GM21825 (cell line): ENCODE data around the gene AUTS2.
A peak's percentile ranks its signal among the peaks of the same experiment; 100 is the strongest.

Experiments
- ATAC-seq: cut with Tn5 transposase; IDR thresholded peaks from one replicate; pipeline ENCODE4 v1.9.1; 2021; ENCODE audit warnings: mild to moderate bottlenecking, moderate library complexity; ENCODE audit not compliant: unreplicated experiment

AUTS2 gene

DNA sequence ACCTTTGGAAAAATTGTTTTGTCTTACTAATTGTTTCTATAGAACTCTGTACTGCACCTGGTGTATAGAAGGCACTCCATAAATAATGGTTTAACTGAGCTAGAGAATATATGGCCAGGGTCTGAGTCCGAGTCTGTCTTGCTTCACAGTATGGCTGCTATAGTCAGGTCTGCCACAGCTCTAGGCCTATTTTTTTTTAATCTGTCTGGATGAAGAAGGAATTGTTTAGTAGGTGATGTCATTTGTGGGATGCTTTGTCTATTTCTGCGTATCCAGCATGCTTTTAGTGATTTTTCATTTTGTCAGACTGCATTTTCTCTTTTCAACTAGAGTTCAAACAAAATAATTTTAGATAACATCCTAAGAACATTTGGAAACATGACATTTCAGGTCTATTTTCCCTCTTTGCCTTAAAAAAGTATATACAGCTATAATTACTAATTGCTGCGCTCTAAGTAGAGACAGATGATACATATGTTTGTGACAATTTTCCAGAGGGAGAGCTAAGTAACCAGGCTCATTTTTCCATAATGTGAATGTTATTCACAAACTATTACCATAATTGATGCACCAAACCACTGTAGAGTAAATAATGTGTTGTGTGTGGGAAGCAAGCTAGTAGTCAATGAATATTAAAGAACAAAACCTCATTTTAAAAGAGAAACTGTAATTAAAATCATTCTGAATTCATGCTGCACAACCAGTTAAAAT lies 361.7 kb downstream of the AUTS2 start:
- ATAC-seq, result no peak

GRCh38 chr7:69961436-69961835 lies 363.2 kb downstream of the AUTS2 start:
- ATAC-seq, result no peak

DNA sequence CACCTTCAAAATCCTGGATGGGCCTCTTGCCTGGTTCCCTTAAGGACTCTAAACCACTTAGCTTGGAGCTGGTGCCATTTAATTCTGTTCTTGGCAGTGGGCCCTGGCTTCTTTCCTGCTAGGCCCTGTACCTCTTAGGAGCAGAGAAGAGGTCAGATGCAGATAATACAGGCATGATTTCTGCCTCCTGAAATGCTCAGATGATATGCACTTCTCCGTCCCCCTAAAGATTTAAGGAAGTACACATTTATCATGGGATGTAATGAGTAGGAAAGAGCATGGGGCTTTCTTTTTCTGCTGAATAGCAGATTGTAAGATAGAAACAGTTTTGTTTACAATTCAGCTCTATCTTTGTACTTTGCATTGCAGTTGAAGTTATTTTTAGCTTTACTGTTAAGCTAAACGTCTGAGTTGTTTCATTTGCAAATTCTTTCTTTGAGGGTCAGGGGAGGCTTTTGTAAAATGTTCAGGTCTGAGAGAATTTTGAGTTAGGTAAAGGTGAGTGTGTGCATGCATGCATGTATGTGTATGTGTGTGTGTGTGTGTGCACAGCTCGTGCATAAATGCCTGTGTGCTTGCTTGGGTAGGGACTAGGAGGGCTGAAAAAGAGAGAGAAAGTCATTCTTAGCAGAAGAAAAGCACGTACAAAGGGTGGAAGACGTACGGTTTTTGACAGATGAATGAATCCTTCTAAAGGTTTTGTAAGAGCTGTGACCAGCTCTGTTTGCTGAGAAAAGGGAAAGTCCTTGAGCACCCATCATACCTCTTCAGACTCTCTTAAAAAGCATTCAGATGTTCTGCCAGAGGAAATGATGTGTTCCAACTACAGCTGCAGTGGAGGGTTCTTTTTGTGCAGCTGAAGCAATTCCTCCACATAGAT lies 364.2 kb downstream of the AUTS2 start:
- ATAC-seq, result no peak

- no peak for ATAC-seq
Observed at GRCh38 chr7:69963393-69963792, 365.1 kb downstream of the AUTS2 start.

GRCh38 chr7:69966766-69967591 lies 368.7 kb downstream of the AUTS2 start:
- ATAC-seq, result no peak

DNA sequence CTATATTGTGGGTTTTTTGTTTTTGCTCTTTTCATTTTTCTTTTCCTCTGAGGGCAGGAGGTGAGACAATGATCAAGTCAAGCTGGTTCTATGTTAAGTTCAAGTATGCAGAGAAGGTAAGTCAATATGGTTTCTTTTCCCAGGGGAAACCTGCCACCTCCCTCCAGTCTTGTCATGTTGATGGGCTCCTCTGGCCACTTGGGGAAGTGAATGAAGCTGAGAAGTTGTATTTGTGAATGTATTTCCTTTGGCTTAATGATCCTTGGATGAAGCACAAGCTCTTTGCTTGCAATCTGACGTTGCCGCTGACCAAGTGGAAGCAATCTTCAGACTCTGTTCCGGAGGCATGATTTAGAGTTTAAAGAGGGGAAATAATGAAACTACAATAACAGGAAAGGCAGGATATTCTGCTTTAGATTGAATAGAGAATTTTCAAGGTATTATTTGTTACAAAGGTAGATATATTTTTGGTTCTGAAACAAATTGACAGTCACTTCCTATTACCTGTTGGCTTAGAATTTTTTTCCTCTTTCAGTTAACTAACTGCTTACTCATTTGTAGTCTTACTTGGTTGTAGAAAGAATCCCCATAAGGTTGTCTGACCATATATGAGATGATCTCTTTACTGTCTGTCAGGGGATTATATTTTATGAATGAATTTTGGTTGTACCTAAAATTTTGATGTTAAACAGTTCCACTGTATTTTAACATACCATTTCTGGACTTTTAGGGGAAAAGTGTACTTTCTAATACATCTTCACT lies 369.6 kb downstream of the AUTS2 start:
- no peak for ATAC-seq

GRCh38 chr7:69968969-69969556 lies 370.8 kb downstream of the AUTS2 start:
- no peak for ATAC-seq

DNA sequence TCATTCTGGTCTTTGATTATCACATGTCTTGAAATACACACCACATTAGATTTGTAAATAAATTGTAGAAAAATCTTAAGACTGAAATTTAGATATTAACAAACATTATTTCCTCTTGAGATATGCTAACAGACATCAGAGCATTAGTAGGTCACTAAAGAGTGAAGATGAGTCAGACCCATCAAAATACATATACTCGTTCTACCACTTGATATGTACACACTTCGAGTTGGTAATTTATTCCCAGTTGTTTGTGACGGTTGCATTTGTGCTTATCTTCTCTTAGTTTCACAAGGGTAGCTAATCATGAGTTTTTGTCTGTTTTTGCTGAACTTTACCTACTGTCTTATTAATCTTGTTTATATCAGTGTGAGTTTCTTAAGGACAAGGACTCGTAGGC lies 383.4 kb downstream of the AUTS2 start:
- no peak for ATAC-seq

DNA sequence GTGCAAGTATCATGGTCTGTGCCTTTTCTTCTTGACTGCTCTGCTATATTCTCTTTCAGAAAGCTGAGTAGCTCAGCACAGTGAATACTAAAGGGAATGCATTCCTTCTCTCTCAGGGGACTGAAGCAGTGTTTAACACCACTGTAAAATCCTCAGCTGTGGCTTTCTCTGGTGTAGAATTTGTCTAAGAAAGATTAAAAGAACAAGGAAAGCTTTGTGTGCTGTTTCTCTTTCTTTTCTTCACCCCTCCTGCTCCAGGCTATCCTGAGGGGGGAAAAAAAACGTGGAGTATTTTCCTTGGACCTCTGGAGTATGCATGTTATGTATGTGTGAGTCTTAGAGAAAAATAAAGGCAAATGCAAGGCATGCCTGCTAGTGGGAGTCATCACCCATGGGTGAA lies 383.9 kb downstream of the AUTS2 start:
- ATAC-seq, result no peak

- no peak for ATAC-seq
Observed at GRCh38 chr7:69989551-69989950, 391.3 kb downstream of the AUTS2 start.

GRCh38 chr7:69992938-69993337 lies 394.7 kb downstream of the AUTS2 start:
- peak; percentile 86 for ATAC-seq

DNA sequence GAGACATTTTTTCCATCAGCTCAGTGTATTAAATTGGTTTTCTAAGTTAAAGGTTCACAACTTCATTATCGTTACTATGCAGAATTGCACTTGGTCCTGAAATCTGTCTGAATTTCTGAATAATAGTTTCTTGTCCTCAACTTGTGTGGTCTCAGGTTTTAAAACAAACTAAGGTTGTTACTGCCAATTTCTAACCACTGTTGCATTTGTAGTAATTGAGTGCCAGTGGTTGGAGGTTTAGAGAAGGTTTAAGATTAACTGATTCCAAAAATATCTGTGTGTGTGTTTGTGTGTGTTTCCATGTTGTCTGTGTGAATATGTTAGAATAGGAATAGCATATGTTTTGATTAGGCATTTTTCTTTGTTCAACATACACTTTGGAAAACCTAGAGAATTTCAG lies 395.9 kb downstream of the AUTS2 start:
- no peak for ATAC-seq

- no peak for ATAC-seq
Observed at GRCh38 chr7:69994886-69995542, 396.7 kb downstream of the AUTS2 start.

DNA sequence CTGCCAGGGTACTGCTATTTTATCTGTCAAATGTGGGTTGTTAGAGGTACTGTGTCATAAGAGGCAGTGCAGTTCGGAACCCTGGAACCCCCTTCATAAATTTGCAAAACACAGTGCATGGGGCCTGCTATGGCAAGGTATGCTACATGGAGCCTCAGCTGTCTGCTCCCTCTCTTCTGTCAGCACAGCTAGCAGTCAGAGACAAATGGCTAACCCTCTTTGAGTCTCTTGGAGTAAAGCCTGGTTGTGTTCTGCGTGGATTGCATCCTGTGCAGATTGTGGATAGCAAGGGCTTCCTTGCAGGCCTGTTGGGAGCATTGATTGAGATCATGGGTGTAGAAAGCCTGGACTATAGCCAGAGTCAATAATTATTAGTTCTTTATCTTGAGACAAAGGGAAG lies 397.8 kb downstream of the AUTS2 start:
- no peak for ATAC-seq

DNA sequence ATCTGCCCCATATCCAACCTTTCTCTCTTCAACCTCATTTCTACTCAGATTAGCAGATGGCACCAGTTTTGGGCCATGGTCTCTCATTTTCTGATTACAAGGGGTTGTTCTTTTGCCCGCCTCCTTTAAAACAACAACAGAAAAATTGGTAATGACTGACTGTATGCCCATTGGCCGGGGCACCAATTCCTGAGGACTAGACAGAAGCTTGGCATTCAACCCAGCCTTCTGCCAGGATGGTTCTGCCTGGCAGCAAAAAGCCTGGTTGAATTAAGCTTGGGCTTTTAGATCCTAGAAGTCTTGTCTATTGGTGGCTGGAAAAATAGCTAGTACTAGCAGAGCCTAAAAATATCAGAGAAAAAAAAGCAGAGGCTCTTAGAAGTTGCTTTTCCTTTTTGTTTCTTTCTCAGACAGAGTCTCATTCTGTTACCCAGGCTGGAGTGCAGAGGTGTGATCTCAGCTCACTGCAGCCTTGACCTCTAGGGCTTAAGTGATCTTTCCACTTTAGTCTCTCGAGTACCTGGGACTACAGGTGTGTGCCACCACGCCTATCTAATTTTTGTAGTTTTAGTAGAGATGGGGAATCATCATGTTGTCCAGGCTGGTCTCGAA lies 402.6 kb downstream of the AUTS2 start:
- no peak for ATAC-seq

- no peak for ATAC-seq
Observed at GRCh38 chr7:70005480-70005879, 407.2 kb downstream of the AUTS2 start.

DNA sequence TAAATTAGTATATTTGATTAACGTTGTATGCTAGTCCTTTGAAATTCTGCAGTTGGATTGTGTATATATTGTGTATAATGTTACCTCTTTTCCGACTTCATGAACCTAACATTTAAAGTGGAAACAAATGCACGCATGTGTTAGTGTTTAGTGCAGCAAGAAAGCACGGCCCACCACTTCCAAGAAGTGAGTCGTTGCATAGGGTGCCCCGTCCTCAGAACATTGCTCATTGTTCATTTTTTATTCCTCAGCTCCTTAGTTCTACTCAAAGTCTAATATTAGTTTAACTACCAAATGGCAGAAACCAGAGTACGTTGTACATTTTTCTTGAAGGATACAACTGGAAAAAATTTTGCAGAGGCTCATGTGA lies 407.6 kb downstream of the AUTS2 start:
- no peak for ATAC-seq

GRCh38 chr7:70006261-70006920 lies 408.1 kb downstream of the AUTS2 start:
- peak; percentile 60 for ATAC-seq

GRCh38 chr7:70008466-70008865 lies 410.2 kb downstream of the AUTS2 start:
- no peak for ATAC-seq
